ENCODE results near the gene CTBP2.

GRCh38 chr10:125199270-125199669 lies 38.9 kb upstream of the CTBP2 start:
- TF ChIP-seq CTCF (IDR thresholded peaks at IDR 0.05) (no peak), POLR2A (IDR thresholded peaks at IDR 0.05) (no peak)
